ENCODE data around the gene PITX1.
"Not testable (repeated sequence)": the region's sequence is repeated elsewhere in the genome, so short reads cannot be mapped to it uniquely, and the experiment has no call there.

The PITX1 gene

DNA sequence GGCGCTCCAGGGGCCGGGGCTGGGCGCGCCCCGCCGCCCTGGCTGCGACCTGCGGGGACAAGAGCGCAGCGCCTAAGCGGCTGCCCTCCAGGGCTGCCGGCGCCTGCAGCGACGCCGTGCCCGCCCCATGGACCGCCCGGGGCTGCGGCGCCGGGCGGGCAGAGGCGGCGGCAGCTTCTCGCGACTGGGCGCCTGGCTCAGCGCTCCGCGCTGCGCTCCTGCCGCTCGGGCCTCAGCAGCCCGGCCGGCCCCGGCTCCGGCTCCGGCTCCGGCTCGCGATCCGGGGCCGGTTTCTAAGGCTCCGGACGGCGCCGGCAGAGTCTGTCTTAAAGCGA lies at the start of gene PITX1:
Gene PITX1 (minus strand): TSS at position 328 of the 335 bp plus-strand sequence. CDS start 347 bp downstream, outside the sequence.
- TF ChIP-seq CTCF (IDR thresholded peaks at IDR 0.05; ENCODE audit: insufficient read depth, low read depth, low read length, missing control alignments), result no peak
- H3K4me3 ChIP-seq (ENCODE audit: low read depth, low read length), result peak within 1 kb of the TSS; percentile 50
- peak; percentile 37 for DNase-seq (ENCODE audit: low read depth)

DNA sequence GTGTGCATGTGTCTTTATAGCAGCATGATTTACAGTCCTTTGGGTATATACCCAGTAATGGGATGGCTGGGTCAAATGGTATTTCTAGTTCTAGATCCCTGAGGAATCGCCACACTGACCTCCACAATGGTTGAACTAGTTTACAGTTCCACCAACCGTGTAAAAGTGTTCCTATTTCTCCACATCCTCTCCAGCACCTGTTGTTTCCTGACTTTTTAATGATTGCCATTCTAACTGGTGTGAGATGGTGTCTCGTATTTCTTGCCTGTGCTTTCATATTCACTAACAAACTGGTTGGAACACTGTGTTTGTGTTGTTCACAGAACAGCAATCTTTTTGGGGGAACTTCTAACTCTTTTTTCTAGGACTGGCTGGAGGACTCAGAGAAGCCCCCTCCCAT lies 49.3 kb upstream of the PITX1 start:
- DNase-seq (ENCODE audit: low read depth); H3K4me3 ChIP-seq (ENCODE audit: low read depth, low read length): not testable (repeated sequence)

DNA sequence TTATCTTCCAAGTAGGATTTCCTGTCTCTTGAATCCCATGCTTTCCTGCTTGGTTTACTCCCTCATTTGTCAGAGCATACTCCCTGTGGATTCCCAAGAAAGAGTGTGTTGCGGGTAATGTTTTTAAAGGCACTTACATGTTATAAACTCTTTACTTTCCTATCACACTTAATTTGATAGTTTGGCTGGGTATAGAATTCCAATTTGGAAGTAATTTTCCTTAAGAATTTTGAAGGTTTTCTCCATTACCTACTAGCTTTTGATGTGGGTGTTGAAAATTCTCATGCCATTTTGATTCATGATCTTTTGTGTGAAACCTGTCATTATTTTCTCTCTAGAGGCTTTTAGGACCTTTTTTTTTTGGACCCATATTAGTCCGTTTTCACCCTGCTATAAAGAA lies 47.2 kb upstream of the PITX1 start:
- TF ChIP-seq CTCF (IDR thresholded peaks at IDR 0.05; ENCODE audit: insufficient read depth, low read depth, low read length, missing control alignments), result no peak
- no peak for DNase-seq (ENCODE audit: low read depth)
- H3K4me3 ChIP-seq (ENCODE audit: low read depth, low read length), result no peak overlapping the region

DNA sequence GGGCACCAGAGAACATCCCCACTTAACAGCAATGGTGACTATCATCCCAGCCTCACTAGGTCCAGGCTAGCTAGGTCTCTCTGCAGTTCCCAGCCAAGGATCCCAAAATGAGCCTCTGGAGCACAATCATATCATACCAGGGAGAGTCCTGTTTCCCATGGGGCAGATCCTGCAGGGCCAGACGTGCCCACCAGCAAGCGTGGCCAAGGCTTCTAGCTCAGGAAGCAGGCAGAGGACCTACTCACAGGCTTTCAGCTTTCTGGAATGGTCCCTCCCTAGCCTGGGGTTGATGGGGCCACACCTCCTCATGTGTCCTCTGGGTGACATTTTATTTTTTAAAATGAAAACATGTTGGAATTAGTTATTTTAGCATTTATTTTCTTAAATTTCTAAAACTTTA lies 45.7 kb upstream of the PITX1 start:
- no peak for TF ChIP-seq CTCF (IDR thresholded peaks at IDR 0.05; ENCODE audit: insufficient read depth, low read depth, low read length, missing control alignments)
- H3K4me3 ChIP-seq (ENCODE audit: low read depth, low read length), result no peak overlapping the region
- DNase-seq (ENCODE audit: low read depth), result no peak

DNA sequence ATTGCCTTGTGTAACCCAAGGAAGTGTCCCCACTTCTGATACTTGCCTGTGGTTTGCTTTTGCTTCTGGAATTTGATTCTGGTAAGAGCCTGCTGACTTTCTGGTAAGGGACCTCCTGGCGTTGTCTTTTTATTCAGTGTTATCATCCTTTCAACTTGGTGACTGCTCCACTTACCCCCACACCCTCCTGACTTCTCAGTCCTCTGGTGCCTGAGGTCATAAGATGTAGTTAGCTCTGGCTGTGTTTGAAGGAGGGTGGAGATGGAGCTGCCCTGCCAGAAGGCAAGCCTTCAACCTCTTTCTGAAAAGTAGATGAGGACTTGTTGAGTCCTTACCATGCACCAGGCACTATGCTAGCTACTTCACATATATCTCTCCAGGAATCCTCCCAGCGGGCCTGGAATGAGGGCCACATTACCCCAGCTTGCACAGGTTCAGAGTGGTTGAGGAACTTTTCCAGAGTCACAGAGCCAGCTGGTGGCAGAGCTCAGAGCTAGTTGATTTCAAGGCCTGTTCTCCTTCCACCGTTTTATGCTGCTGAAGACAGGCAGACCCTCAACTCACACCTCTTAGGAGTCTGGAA lies 45.2 kb upstream of the PITX1 start:
- no peak overlapping the region for H3K4me3 ChIP-seq (ENCODE audit: low read depth, low read length)

GRCh38 chr5:135076801-135077200 lies 42.8 kb upstream of the PITX1 start:
- TF ChIP-seq CTCF (IDR thresholded peaks at IDR 0.05; ENCODE audit: insufficient read depth, low read depth, low read length, missing control alignments), result no peak
- no peak overlapping the region for H3K4me3 ChIP-seq (ENCODE audit: low read depth, low read length)
- no peak for DNase-seq (ENCODE audit: low read depth)

More for the DNA sequence above, 45.2 kb upstream of the PITX1 start:
- no peak for DNase-seq (ENCODE audit: low read depth)
- no peak for TF ChIP-seq CTCF (IDR thresholded peaks at IDR 0.05; ENCODE audit: insufficient read depth, low read depth, low read length, missing control alignments)

- TF ChIP-seq CTCF (IDR thresholded peaks at IDR 0.05; ENCODE audit: insufficient read depth, low read depth, low read length, missing control alignments), result no peak
- DNase-seq (ENCODE audit: low read depth), result no peak
- H3K4me3 ChIP-seq (ENCODE audit: low read depth, low read length), result no peak overlapping the region
Observed at GRCh38 chr5:135076051-135076491, 42.0 kb upstream of the PITX1 start.
